ENCODE data around the gene DPM2.

- TF ChIP-seq POLR2A (IDR thresholded peaks at IDR 0.05) (no peak), CTCF (IDR thresholded peaks at IDR 0.05) (no peak)
Observed at GRCh38 chr9:127945338-127945737, 7.7 kb upstream of the DPM2 start.

Measured in uterus (tissue), 2 donors.